HG02981 (cell line): ENCODE results near the gene NLRC5.
"Not testable (repeated sequence)": the region's sequence is repeated elsewhere in the genome, so short reads cannot be mapped to it uniquely, and the experiment has no call there.

ENCODE experiments used
- ATAC-seq: cut with Tn5 transposase; IDR thresholded peaks from one replicate; pipeline ENCODE4 v1.9.1; 2021; ENCODE audit warnings: mild to moderate bottlenecking, moderate library complexity; ENCODE audit not compliant: unreplicated experiment

The NLRC5 gene

DNA sequence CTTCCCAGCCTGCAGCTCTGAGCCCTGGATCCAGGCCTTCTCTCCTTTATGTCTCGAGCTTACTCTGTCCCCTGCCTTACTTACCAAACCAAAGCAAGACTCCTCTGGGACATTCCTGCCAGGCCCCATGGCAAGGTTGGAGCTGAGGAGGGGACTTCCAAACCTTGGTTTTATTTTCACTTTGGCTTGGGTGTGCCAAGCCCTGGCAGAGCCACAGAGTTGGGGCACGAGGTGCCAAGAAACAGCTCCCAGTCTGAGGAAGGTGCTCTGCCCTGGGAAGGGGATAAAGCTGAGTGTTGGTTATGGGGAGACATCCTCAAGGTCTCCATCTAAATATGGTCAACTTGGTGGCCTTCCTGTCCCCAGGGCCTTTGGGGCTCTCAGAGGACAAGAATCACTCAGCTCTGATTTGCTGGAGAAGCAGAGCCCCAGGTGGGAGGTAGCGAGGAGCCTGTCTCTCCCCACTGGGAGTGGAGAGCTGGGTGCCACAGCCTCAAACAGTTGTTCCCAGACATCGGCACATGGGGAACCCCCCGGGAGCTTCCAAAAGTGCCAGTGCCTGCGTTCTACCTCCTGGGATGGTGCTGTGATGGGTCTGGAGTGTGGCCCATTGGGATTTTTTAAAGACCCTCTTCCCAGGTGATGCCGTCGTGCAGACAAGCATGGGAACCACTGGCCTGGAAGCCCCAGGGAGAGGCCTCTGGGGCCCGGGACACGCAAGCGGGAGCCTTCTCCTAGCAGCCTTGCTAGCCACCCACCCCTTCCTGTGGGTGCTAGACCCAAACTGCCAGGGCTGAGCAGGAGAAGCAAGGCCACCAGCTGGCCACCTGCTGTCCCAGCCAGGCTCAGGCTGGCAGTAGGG is 10.3 kb downstream of the NLRC5 start:
- ATAC-seq = no peak

- ATAC-seq = peak; percentile 59
These were observed 11.1 kb downstream of the NLRC5 start for GRCh38 chr16:57000271-57001025.

DNA sequence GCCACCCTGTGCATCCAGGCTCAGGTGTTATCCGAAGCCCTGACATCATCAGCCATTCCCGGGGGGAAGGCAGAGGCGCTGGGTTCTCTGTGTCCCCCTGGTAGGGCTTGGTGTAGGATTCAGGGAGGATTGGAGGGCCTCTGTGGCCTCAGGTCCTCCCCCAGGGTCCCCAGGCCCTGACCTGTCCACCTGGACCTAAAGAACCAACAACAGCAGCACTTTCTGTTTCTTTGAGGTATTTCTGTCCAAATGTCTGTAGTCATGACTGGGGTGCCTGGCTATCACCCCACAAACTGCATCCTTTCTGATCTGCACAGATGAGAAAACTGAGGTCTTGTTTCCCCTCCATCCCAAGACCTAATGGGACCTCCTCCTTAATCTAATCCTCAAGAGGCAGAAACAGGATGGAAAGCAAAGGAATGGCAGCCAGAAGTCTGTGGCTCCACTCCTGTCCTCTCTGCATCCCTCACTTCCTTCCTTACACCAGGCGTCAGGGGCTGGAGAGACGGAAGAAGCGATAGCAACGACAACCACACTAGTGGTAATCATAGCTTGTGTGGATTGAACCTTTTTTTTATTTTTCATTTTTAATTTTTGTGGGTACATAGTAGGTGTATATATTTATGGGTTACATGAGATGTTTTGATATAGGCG is 11.8 kb downstream of the NLRC5 start:
- no peak for ATAC-seq

- no peak for ATAC-seq
These were observed 14.4 kb downstream of the NLRC5 start for GRCh38 chr16:57003439-57004386.

DNA sequence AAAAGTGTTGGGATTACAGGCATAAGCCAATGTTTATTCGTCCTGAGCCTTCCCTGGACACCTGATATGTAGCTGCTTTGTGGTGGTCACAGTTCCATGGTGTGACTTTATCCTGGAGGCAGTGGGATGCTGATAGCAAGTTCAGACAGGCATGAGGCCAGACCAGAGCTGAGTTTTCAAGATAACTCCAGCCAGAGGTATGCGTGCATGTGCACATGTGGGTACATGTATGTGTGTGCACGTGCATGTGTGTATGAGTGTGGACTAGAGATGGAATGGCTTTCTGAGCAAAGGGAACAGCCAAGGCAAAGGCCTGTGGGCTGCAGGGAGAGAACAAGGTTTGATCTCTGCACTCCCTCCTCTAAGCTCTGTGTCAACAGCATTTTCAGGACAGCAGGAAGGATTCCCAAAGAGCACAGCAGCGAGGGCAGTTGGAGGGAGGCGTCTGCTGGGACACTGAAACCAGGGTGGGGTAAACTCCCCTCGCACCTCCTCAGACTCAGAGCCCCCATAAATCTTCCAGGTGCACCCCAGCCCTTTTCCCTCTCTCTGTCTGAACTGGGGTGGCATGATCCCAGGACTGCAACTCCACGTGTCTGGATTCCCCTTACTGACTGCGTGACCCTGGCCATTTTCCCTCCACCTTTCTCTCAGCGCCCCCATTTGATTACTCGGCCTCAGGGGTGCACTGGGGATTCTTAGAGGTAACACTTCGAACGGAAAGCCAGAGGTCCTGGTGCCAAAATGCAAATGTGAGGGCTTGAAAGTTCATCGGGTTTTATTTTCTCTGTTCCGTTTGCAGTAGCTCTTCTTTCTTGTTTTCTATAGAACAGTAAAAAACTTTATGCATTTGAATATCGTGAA is 15.3 kb downstream of the NLRC5 start:
- ATAC-seq = no peak

DNA sequence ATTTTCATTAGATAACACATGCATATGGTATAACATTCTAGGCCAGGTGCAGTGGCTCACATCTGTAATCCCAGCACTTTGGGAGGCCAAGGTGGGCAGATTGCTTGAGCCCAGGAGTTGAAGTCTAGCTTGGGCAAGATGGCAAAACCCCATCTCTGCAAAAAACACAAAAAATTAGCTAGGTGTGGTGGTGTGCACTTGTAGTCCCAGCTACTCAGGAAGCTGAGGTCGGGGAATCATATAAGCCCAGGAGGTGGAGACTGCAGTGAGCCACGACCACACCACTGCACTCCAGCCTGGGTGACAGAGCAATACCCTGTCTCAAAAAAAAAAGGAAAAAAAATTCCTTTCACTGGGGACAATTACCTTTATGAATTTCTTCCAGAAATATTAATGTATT is 16.2 kb downstream of the NLRC5 start:
- ATAC-seq = not testable (repeated sequence)

- ATAC-seq = no peak
These were observed 17.7 kb downstream of the NLRC5 start for GRCh38 chr16:57007050-57007449.

GRCh38 chr16:57007530-57007929 is 18.2 kb downstream of the NLRC5 start:
- ATAC-seq = no peak

- ATAC-seq = no peak
These were observed 19.1 kb downstream of the NLRC5 start for GRCh38 chr16:57008440-57008839.

DNA sequence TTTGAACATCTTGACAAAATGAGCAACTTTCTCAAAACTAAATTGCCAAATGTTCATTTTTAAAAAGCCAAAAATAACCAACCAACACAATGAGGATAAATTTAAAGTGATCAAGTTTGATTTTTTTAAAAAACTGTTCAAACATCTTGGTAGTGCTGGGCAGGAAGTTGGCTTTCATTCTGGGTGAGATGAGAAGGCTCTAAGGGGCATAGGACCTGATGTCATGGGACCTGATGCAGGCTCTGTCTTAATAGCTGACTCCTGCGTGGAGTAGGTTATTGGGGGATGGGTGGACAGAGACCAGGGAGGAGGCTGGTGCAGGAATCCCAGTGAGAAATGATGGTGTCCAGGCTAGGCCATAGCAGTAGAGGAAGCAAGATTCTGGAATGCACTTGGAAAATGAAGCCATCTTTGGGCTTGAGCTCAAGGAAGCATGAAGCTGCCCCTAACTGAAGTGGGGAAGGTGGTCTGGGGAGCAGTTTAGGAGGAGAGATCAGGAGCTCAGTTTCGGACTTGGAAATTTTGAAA is 20.4 kb downstream of the NLRC5 start:
- no peak for ATAC-seq

DNA sequence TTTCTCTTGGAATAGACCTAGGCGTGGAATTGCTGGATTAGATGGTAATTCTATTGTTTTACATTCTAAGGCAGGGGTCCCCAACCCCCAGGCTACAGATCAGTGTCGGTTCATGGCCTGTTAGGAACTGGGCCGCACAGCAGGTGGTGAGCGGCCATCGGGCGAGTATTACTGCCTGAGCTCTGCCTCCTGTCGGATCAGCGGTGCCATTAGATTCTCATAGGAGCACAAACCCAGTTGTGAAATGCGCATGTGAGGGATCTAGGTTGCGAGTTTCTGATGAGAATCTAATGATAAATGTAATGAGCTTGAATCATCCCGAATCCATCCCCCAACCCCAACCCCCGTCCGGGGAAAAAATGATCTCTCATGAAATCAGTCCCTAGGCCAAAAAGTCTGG is 23.0 kb downstream of the NLRC5 start:
- no peak for ATAC-seq

DNA sequence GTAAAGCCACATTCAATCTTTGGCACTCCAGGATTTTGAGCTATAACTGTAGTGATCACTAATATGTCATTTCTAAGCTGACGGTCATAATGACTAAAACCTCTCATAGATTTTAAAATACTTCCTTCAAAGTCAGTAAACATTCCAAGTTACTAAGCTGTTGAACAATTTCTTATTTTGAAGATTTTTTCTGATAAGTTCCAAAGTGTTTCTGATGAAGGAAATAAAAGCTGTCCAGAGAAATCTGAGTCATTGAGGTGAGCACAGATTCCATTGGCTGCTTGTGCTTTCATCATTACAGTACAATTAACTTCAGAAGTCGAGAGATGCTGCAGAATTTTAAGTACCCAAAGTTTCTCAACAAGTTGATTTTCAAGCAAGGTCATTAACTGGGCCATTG is 23.9 kb downstream of the NLRC5 start:
- ATAC-seq = no peak

GRCh38 chr16:57013902-57014301 is 24.5 kb downstream of the NLRC5 start:
- ATAC-seq = no peak

DNA sequence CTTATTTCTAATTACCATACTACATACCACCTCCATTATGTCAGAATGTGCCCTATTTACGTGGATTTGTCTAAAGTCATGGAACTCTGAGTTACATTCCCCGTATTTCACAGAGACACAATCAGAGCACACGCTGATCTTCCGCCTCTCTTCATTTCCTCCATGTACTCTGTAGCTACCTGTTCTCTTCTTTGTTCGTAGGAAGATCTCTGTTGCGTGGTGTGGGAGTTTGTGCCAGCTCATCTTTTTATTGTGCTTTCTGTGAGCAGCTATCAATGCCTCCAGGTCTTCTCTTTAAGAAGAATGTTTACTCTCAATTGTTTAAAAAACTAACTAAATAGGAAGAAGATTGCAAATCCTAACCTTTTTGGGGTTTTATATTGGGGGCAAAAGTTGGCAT is 26.9 kb downstream of the NLRC5 start:
- ATAC-seq = no peak

DNA sequence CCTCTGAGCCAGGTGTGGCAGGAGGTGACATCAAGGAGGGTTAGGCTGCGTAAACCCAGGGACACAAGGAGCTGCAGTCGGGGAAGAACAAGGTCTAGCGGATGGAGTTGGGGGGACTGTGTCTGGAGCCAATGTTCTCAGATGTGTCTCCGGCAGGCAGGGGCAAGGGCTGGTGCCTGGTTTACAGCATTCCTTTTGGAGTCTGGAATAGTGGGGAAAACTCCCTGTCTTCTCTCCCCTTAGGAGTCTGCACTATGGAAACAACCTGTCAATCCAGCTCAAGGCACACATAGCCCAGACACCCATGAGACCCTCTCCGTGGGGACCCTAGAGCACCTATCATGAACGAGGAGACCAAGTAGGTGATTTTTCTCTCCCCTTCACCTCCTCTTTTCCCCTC is 27.5 kb downstream of the NLRC5 start:
- no peak for ATAC-seq

- no peak for ATAC-seq
These were observed 27.9 kb downstream of the NLRC5 start for GRCh38 chr16:57017251-57017650.

DNA sequence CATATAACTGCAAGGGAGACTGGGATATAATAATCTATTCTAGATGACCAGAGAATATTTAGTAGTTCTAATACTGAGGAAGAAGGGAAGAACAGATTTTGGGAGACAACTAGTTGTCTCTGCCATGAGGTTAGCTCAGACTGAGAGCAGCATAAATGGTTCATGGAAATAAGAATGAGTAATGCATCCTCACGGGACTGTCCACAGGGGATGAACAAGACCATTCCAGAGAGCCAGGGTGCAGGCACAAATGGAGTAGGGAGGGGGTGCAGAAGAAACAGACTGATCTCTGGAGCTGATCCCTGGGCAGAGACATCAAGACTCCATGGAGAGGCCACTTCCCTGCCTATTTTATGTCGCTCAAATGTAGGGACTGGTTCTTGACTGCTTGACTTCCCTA is 30.4 kb downstream of the NLRC5 start:
- no peak for ATAC-seq

DNA sequence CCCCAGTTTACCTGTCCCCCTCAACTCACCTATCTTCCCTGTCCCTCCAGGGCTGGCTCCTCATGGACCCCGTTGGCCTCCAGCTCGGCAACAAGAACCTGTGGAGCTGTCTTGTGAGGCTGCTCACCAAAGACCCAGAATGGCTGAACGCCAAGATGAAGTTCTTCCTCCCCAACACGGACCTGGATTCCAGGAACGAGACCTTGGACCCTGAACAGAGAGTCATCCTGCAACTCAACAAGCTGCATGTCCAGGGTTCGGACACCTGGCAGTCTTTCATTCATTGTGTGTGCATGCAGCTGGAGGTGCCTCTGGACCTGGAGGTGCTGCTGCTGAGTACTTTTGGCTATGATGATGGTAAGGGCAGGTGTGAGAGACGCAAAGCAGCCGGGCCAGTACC is 31.3 kb downstream of the NLRC5 start:
- no peak for ATAC-seq

- ATAC-seq = no peak
These were observed 32.4 kb downstream of the NLRC5 start for GRCh38 chr16:57021757-57022156.
